Neural cell (in vitro differentiated cells): ENCODE results near the gene PRKG1. TPM values are rescaled to one million over a fixed set of nuclear protein-coding genes. Genes with fewer than 3 reads are reported as not detected.
"Not testable (repeated sequence)": the region's sequence is repeated elsewhere in the genome, so short reads cannot be mapped to it uniquely, and the experiment has no call there.

Experiments used
- H2AFZ ChIP-seq: fragments of 200-600, 300-800 bp; sonication (generic), shearing (Covaris generic); 2 replicates; pipeline ENCODE4 v1.6.0; 2014; ENCODE audit warnings: low read depth, mild to moderate bottlenecking, antibody characterized with exemption, low read length, moderate library complexity
- H3F3A ChIP-seq: fragments of 200-600 bp; shearing (Covaris generic); 2 replicates; pipeline ENCODE4 v1.6.1; 2016; ENCODE audit warnings: mild to moderate bottlenecking, moderate library complexity, mixed read lengths, antibody characterized with exemption, low read length; ENCODE audit not compliant: insufficient read depth, poor library complexity, severe bottlenecking
- H3K27ac ChIP-seq: fragments of 200-600, 300-800 bp; sonication (generic), shearing (Covaris generic); 2 replicates; pipeline ENCODE4 v1.5.1; 2014; ENCODE audit warnings: mild to moderate bottlenecking, low read length, moderate library complexity
- H3K27me3 ChIP-seq: fragments of 300-800, 200-600 bp; sonication (generic), shearing (Covaris generic); 2 replicates; pipeline ENCODE4 v1.6.0; 2014; ENCODE audit warnings: mild to moderate bottlenecking, low read depth, low read length, moderate library complexity; ENCODE audit not compliant: insufficient read depth
- H3K36me3 ChIP-seq: fragments of 300-800, 200-600 bp; sonication (generic), shearing (Covaris generic); 2 replicates; pipeline ENCODE4 v1.5.1; 2014; ENCODE audit warnings: mild to moderate bottlenecking, antibody characterized with exemption, low read length, moderate library complexity; ENCODE audit not compliant: insufficient read depth
- H3K4me2 ChIP-seq: fragments of 300-800, 200-600 bp; sonication (generic), shearing (Covaris generic); 2 replicates; pipeline ENCODE4 v1.6.0; 2014; ENCODE audit warnings: mild to moderate bottlenecking, low read length
- H3K4me3 ChIP-seq: fragments of 300-800, 200-600 bp; sonication (generic), shearing (Covaris generic); 2 replicates; pipeline ENCODE4 v1.5.1; 2014; ENCODE audit warnings: mild to moderate bottlenecking, low read length, moderate library complexity
- H3K79me2 ChIP-seq: fragments of 200-600 bp; shearing (Covaris generic); replicated peaks from 2 replicates; pipeline ENCODE4 v1.6.0; 2014; ENCODE audit warnings: mild to moderate bottlenecking, low read length, moderate library complexity; ENCODE audit not compliant: insufficient read depth
- H3K9ac ChIP-seq: fragments of 300-800, 200-600 bp; sonication (generic), shearing (Covaris generic); 2 replicates; pipeline ENCODE4 v1.6.1; 2016; ENCODE audit warnings: mild to moderate bottlenecking, low read length, mixed read lengths
- H3K9me2 ChIP-seq: fragments of 200-600 bp; shearing (Covaris generic); 2 replicates; pipeline ENCODE4 v1.6.1; 2016; ENCODE audit warnings: mild to moderate bottlenecking, low read length, mixed read lengths; ENCODE audit not compliant: insufficient read depth
- H3K9me3 ChIP-seq: fragments of 200-600, 300-800 bp; sonication (generic), shearing (Covaris generic); 2 replicates; pipeline ENCODE4 v1.6.1; 2016; ENCODE audit warnings: mild to moderate bottlenecking, mixed run types, low read length, moderate library complexity, mixed read lengths
- H4K20me1 ChIP-seq: fragments of 200-600 bp; shearing (Covaris generic); 2 replicates; pipeline ENCODE4 v1.6.1; 2016; ENCODE audit warnings: mild to moderate bottlenecking, mixed run types; ENCODE audit not compliant: insufficient read depth
- CTCF ChIP-seq: fragments of 450-650 bp; IDR thresholded peaks from 2 replicates; pipeline ENCODE4 v1.5.1; 2014; ENCODE audit warnings: antibody characterized with exemption, mild to moderate bottlenecking, moderate library complexity; ENCODE audit not compliant: poor library complexity, severe bottlenecking
- EP300 ChIP-seq: fragments of 450-650 bp; conservative IDR thresholded peaks from 2 replicates; pipeline ENCODE4 v1.6.1; 2014; ENCODE audit warnings: antibody characterized with exemption, mild to moderate bottlenecking, moderate library complexity; ENCODE audit not compliant: poor library complexity, severe bottlenecking
- EZH2 ChIP-seq: fragments of 200-600, 300-800 bp; shearing (Covaris generic), sonication (generic); IDR thresholded peaks from 2 replicates; pipeline ENCODE4 v1.6.1; 2014; ENCODE audit warnings: antibody characterized with exemption, low read length, borderline replicate concordance, mild to moderate bottlenecking; ENCODE audit not compliant: insufficient read depth, poor library complexity, severe bottlenecking
- MXI1 ChIP-seq: fragments of 450-650 bp; conservative IDR thresholded peaks from 2 replicates; pipeline ENCODE4 v1.6.1; 2014; ENCODE audit warnings: antibody characterized with exemption, mild to moderate bottlenecking; ENCODE audit not compliant: poor library complexity, severe bottlenecking
- POLR2AphosphoS5 ChIP-seq: IDR thresholded peaks from 2 replicates; pipeline ENCODE4 v1.6.1; 2012
- RAD21 ChIP-seq: fragments of 450-650 bp; conservative IDR thresholded peaks from 2 replicates; pipeline ENCODE4 v1.6.1; 2014; ENCODE audit warnings: antibody characterized with exemption, mild to moderate bottlenecking, moderate library complexity
- REST ChIP-seq: IDR thresholded peaks from 2 replicates; pipeline ENCODE4 v1.6.1; 2012; ENCODE audit warnings: borderline replicate concordance
- SMC3 ChIP-seq: fragments of 450-650 bp; conservative IDR thresholded peaks from 2 replicates; pipeline ENCODE4 v1.6.1; 2014; ENCODE audit warnings: antibody characterized with exemption, mild to moderate bottlenecking, moderate library complexity; ENCODE audit not compliant: poor library complexity
- TAF1 ChIP-seq: IDR thresholded peaks from 2 replicates; pipeline ENCODE4 v1.6.1; 2012; ENCODE audit warnings: low read depth
- polyA plus RNA-seq: library from polyadenylated mRNA; depleted of rRNA; stranded (reverse); fragments of >200 nt; gene quantifications from 2 replicates; pipeline ENCODE4 v1.2.3, GENCODE V29; 2014

The PRKG1 gene
- polyA plus RNA-seq, 1 donor from 2014 or later = 2.2 TPM

- TF ChIP-seq EZH2 = no peak
- TF ChIP-seq POLR2AphosphoS5 = no peak
These were observed 129.8 kb downstream of the PRKG1 start (continued) for GRCh38 chr10:51204066-51204465.

- H3K4me2 ChIP-seq = no peak overlapping the region
- H3K27ac ChIP-seq = no peak overlapping the region
- no peaks in the 10 kb centered on the region for H3K36me3 ChIP-seq
- H3K27me3 ChIP-seq = no peaks in the 10 kb centered on the region
- H3K9ac ChIP-seq = no peak overlapping the region
- H3K79me2 ChIP-seq = no peaks in the 10 kb centered on the region
- no peaks in the 10 kb centered on the region for H3F3A ChIP-seq
- H4K20me1 ChIP-seq = no peaks in the 10 kb centered on the region
- no peaks in the 10 kb centered on the region for H3K9me3 ChIP-seq
- no peak overlapping the region for H2AFZ ChIP-seq
- no peaks in the 10 kb centered on the region for H3K9me2 ChIP-seq
- no peak for TF ChIP-seq RAD21
- no peak for TF ChIP-seq POLR2AphosphoS5
- TF ChIP-seq EP300 = no peak
- no peak for TF ChIP-seq CTCF
- no peak for TF ChIP-seq SMC3
- no peak for TF ChIP-seq TAF1
- TF ChIP-seq REST = no peak
- no peak for TF ChIP-seq EZH2
- TF ChIP-seq MXI1 = no peak
- H3K4me3 ChIP-seq = no peak overlapping the region
These were observed 130.4 kb downstream of the PRKG1 start for GRCh38 chr10:51204701-51205100.

- H2AFZ ChIP-seq = no peak overlapping the region
- H3K27me3 ChIP-seq = no peaks in the 10 kb centered on the region
- no peak for TF ChIP-seq SMC3
- TF ChIP-seq TAF1 = no peak
- no peak for TF ChIP-seq CTCF
- no peak for TF ChIP-seq EP300
- no peak for TF ChIP-seq EZH2
- TF ChIP-seq POLR2AphosphoS5 = no peak
- TF ChIP-seq RAD21 = no peak
- no peak for TF ChIP-seq REST
- TF ChIP-seq MXI1 = no peak
- H3K4me2 ChIP-seq = no peak overlapping the region
- H3K9me3 ChIP-seq = no peaks in the 10 kb centered on the region
- no peak overlapping the region for H3K9ac ChIP-seq
- H3F3A ChIP-seq = no peaks in the 10 kb centered on the region
- H4K20me1 ChIP-seq = no peaks in the 10 kb centered on the region
- H3K36me3 ChIP-seq = no peaks in the 10 kb centered on the region
- no peaks in the 10 kb centered on the region for H3K79me2 ChIP-seq
- no peaks in the 10 kb centered on the region for H3K9me2 ChIP-seq
- no peak overlapping the region for H3K27ac ChIP-seq
- no peak overlapping the region for H3K4me3 ChIP-seq
These were observed 132.2 kb downstream of the PRKG1 start for GRCh38 chr10:51206500-51206899.

GRCh38 chr10:51212937-51213336 is 138.7 kb downstream of the PRKG1 start:
- not testable (repeated sequence) for H3K36me3 ChIP-seq, H3K27me3 ChIP-seq, H3F3A ChIP-seq, H3K4me2 ChIP-seq, H2AFZ ChIP-seq, H3K9me3 ChIP-seq, H3K9me2 ChIP-seq, H3K9ac ChIP-seq, H3K4me3 ChIP-seq, H3K79me2 ChIP-seq, H3K27ac ChIP-seq, H4K20me1 ChIP-seq
